HL-60 (cell line): ENCODE data around the gene RPUSD3.

Experiments
- POLR2AphosphoS5 ChIP-seq: IDR thresholded peaks from 2 replicates; pipeline ENCODE4 v1.6.1; 2012; ENCODE audit warnings: low read depth
- TF ChIP-seq, protein P1 (sequence below): IDR thresholded peaks from one replicate; pipeline ENCODE4 v1.5.1; 2011; ENCODE audit warnings: low read length, control low read depth, inconsistent platforms; ENCODE audit not compliant: insufficient read depth

DNA sequence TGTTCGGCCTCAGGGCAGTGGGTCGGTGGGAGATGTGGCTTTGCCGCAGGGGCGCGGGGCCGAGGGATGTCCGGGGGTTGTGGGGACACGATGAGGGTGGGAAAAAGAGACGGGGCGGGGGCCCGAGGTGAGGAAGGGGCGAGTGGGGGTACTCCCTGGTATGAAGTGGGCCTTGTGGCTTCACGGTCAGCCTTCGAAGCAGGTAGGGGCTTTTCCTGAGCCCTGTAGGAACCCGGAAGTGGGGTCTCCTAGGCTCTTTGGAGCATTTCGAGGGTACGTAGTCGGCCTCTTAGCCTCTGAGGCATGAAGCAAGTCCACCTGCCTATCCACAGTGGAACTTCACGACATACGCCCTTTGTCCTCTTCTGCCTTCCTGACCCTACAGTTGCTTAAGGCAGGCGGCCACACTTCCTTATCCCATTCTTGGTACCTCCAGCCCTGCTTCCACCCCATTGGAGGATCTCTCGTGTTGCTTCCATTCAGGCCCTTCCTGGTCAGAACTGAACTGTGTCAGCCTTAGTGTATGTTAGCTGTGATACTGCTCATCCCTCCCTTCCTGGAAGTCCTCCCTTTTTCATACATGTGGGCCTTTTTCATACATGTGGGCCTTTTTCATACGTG, 50.5 kb downstream of the RPUSD3 start:
- TF ChIP-seq, protein P1, sequence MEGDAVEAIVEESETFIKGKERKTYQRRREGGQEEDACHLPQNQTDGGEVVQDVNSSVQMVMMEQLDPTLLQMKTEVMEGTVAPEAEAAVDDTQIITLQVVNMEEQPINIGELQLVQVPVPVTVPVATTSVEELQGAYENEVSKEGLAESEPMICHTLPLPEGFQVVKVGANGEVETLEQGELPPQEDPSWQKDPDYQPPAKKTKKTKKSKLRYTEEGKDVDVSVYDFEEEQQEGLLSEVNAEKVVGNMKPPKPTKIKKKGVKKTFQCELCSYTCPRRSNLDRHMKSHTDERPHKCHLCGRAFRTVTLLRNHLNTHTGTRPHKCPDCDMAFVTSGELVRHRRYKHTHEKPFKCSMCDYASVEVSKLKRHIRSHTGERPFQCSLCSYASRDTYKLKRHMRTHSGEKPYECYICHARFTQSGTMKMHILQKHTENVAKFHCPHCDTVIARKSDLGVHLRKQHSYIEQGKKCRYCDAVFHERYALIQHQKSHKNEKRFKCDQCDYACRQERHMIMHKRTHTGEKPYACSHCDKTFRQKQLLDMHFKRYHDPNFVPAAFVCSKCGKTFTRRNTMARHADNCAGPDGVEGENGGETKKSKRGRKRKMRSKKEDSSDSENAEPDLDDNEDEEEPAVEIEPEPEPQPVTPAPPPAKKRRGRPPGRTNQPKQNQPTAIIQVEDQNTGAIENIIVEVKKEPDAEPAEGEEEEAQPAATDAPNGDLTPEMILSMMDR, result no peak
- TF ChIP-seq POLR2AphosphoS5, result 0 out of 2 replicates have a peak, but pooled peaks have one; percentile 20
